HT1080 (cell line): ENCODE results near the gene GTF2F2. TPM values are rescaled to one million over a fixed set of nuclear protein-coding genes. Genes with fewer than 3 reads are reported as not detected.
A peak's percentile ranks its signal among the peaks of the same experiment; 100 is the strongest.

Source experiments
- DNase-seq: peaks from one replicate; pipeline ENCODE4 v3.0.0-alpha.2; 2015; ENCODE audit warnings: low read depth
- total RNA-seq: library from RNA; depleted of rRNA; stranded (reverse); fragments of >200 nt; shearing (Covaris generic); gene quantifications from 2 replicates; pipeline ENCODE4 v1.2.3, GENCODE V29; 2014

GTF2F2 gene
- total RNA-seq, 1 experiment from 2014 or later, result 55.2 TPM

DNA sequence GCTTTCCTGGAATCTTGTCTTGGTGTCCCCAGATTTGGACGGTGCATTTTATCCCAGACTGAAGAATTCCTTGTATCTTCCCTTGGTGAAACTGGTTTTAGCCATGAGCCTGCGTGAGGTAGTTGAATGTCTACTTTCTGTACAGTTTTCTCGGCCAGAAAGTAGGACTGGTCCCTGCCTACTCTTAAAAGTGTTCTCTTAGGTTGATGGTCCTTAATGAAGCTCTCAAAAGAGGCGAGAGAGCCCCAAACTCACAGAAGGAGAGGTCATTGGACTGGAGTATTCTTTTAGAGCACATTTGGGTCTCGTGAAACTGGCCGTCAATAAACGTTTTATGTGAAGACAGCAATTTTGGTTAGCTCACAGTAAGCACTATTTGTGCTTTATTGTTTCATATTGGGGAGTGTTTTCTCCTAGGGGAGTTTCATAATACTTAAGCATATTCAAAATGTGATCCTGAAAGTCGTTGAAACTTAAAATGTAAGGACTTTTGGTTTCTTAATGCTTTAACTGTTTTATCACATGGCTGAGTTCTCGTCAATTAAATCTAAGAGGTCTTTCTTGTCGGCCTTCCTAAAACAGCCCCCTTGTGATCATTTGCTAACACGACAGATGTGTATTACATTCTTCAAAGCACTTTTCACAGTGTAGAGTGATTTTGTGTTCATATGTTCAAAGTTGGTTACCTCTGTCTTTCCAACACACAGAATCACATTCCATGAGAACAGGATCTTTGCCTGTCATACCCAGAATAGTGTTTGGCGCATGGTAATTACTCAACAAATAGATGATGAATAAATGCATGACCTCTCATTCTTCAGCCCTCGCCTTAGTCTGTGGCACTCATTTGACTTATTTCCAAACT, 889 bp downstream of the GTF2F2 start:
- DNase-seq, result no peak

- DNase-seq, result no peak
These were observed 2.6 kb downstream of the GTF2F2 start for GRCh38 chr13:45122941-45123340.

DNA sequence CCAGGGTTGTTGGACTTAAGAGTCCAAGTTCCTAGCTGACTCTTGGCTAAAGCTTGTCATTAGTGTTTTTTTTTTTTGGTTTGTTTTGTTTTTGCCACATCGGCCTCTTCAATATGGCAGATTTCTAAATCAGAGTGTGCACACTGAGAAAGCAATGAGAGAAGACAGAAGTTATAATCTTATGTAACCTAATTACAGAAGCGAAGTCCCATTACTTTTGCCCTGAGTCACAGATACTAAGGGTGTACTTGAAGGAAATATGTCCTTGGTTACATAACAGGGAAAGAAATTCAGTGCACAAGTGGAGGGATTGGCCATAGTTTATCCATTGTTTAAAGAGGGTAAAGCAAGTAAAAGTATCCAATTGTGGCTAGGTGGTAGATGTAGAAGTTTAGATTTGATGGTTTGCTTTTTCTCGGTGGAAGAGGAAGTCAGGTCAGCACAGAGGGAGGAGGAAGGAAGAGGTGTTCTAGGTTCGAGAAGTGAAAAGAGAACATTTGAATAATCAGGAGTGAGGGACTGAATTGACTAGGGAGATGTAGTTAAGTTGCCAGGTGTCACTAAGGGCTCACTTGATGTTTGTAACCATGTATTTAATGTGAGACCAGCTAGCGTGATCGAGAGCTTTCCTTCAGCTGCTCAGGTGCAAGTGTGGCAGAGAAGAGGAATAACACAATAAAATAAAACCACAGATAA, 12.2 kb downstream of the GTF2F2 start:
- no peak for DNase-seq

DNA sequence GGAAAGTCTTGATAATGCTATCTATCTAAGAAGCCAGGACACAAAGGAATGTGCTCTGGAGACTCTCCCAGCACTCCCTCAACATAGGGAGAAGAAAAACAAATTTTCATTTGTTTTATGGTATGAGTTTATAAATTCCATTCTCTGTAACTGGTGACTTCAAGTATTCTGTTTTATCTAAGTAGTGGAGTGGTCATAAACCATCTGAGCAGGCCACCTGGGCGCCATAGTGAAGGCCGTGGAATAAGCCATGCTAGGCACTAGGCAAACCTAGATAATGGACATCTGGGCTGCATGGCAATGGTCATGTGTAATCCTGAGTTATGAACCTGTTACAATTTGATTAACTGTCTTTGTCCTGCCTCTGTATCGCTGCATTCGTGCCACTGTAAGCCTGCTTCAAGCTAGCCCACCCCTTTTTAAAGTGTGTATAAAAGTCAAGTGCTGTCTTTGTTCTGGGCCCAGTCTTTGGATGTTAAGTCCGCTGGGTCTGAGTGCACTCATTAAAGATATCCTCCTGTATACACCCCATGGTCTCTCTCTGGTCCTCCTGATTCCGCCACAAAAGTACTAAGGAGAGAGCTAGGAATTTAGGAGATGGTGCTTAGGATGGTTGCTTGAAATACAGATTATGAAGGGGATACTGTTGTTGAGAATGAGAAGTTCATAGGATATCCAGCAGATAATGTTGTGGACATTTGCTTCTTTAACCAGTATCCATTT, 13.2 kb downstream of the GTF2F2 start:
- no peak for DNase-seq

GRCh38 chr13:45136741-45137504, 16.6 kb downstream of the GTF2F2 start:
- DNase-seq, result no peak

DNA sequence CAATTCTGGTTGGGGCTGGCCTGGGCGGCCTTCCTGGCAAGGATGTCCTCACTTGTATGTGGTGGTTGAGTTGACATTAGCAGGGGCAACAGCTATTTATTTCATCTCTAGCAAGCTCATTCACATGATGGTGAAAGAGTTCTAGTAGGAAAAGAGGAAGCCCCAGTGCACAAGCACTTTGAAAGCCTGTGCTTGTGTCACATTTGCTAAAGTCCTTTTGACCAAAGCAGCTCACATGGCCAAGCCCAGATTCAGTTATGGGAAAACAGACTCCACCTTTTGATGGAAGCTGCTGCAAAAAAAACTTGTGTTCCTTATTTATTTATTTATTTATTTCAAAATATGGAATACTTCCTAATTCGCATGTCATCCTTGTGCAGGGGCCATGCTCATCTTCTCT, 17.2 kb downstream of the GTF2F2 start:
- DNase-seq, result no peak

GRCh38 chr13:45138282-45138681, 18.0 kb downstream of the GTF2F2 start:
- DNase-seq, result no peak

GRCh38 chr13:45141369-45141768, 21.1 kb downstream of the GTF2F2 start:
- no peak for DNase-seq

GRCh38 chr13:45142440-45143345, 22.4 kb downstream of the GTF2F2 start:
- peak; percentile 89 for DNase-seq

DNA sequence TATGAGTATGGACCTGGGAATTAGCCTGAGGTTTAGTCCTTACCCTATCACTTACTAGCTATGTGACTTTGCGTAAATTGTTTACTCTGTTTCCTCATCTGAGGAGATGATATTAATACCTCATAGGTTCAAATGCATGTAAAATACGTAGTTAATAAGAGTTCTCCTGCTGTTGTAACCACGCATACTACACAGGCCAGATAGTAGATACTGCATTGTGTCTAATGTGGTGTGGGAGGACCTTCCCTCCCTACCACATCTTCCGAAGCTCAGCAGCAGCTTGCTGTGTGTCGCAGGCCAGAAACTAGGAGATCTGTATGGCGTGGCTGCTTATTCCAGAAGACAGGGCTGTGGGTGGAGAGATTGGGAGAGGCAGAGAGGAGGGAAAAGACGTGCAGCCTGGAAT, 23.0 kb downstream of the GTF2F2 start:
- no peak for DNase-seq

DNA sequence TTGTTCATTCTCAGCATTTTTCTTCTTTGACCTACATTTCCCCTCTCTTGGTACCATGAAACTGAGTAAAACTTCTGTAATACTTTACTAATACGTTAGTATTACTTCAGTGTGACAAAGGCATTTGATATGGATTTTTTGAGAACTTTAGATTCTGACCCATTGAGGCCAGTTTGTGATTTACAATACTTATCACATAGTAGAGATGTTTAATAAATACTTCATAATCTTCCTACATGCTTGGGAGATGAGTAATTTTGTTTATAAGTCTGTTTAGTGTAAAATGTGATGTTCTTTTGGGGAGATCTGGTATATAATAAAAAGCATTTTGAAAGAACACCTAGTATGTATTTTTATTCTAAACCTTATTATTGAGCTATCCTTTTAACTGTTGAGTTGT, 29.7 kb downstream of the GTF2F2 start:
- no peak for DNase-seq

- DNase-seq, result no peak
These were observed 36.5 kb downstream of the GTF2F2 start for GRCh38 chr13:45156565-45157361.

DNA sequence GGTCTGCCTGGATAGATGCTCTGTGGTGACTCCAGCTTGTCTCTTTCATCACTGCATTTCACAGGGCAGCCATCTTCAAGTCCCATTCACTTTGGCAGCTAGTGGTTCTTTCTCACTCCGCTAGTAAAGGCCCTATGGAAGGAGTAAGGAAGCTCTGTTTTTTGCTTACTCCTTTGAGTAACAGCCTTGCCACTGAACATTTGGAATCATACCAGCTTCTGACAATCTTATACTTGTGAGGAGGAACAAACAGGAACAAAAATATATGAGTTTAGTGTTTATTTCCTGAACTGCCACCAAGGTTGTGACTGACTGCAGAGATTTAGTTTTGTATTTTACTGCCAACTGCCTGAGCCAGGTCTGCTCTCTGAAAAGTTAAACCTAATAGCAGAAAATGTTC, 41.9 kb downstream of the GTF2F2 start:
- peak; percentile 12 for DNase-seq

DNA sequence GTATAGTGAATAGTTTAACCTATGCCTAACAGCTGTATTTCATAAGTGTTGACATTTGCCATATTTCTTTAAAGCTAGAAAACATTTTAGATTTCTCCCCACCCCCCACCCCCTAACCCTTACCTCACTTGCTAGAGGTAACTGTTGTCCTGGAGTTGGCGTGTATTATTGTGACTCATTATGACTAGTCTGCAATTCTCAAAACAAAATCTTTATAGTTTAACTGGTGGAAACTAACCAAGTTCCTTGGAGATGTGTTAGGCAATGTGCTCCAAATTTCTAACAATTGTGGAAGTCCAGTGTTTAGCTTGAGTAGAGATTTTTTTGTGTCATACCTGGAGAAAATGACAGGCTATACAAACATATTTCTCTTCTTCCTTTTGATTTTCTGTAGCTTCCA, 42.5 kb downstream of the GTF2F2 start:
- DNase-seq, result peak; percentile 92

DNA sequence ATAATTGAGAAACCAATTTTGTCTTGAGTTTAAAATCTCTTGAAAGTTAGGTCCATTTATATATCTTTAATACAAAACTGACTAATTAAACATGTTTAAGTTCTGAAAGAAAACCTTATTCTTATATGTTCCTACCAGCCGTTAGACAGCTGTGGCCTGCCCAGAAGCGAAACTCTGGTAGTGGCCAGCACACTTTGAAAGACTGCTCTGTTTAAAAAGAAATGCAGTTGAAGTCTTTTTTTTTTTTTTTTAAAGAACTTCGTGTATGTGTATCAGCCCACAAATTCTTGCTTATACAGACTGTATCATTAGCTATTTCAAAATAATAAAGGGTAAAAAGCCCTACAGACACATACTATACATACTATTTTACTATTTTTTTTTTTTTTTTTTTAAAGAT, 46.5 kb downstream of the GTF2F2 start:
- no peak for DNase-seq

DNA sequence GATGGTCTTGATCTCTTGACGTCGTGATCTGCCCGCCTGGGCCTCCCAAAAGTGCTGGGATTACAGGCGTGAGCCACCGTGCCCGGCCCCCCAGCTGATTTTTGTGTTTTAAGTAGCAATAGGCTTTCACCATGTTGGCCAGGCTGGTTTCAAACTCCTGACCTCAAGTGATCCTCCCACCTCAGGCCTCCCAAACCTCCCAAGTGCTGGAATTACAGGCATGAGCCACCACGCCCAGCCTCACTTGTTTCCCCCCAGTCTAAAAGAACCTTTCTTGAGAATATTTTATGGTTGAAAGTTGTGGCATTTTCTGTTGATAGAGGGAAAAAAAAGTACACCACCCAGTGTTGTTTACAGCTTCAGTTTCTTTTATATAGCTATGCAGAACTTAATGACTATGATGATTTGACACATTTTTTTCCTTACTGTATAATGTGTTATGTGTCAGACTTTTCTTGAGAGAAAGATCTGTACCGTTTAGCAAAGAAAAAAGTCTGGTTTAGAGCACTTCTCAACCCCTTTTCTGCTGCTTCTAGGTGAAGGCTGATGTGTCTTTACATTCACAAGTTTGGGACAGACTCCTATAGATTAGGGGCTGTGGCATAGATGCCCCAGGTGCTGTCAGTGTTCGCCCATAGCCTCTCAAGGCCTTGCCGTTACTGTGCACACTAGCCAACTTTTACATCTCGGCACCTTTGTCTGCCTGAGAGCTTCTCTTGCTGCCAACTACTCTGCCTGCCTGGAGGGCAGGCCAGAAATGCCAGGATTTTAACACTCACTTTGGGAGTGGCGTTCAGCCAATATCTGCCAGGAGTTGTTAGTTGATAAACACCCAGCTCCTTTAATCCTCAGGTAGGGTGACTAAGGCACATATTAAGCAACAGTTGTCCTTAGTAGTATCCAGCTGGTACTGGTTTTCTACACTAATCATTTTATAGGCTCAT, 47.6 kb downstream of the GTF2F2 start:
- DNase-seq, result peak; percentile 43

- no peak for DNase-seq
These were observed 48.2 kb downstream of the GTF2F2 start for GRCh38 chr13:45168555-45168930.

GRCh38 chr13:45174478-45174877, 54.2 kb downstream of the GTF2F2 start:
- DNase-seq, result no peak
